Choroid plexus epithelial cell (primary cell): ENCODE data around the gene THPO.
A peak's percentile ranks its signal among the peaks of the same experiment; 100 is the strongest.

Experiments
- DNase-seq: peaks from one replicate; pipeline ENCODE4 v3.0.0-alpha.2; 2010; ENCODE audit warnings: low read depth
- H3K4me3 ChIP-seq: 2 replicates; pipeline ENCODE4 v1.5.1; 2011; ENCODE audit warnings: low read depth, mild to moderate bottlenecking, control low read depth, low read length, moderate library complexity
- CTCF ChIP-seq: conservative IDR thresholded peaks from 2 replicates; pipeline ENCODE4 v1.5.1; 2011; ENCODE audit warnings: low read depth, mild to moderate bottlenecking, control low read depth, inconsistent platforms, low read length, moderate library complexity

Gene THPO

GRCh38 chr3:184377882-184378445 is at the start of gene THPO:
THPO (minus strand) TSS chr3:184378207; CDS start chr3:184376259, 1,948 bp downstream.
- TF ChIP-seq CTCF: no peak
- DNase-seq: no peak
- H3K4me3 ChIP-seq: no peak within 1 kb of the TSS

GRCh38 chr3:184426691-184427141 is 48.7 kb upstream of the THPO start:
- no peak overlapping the region for H3K4me3 ChIP-seq
- no peak for DNase-seq
- no peak for TF ChIP-seq CTCF

GRCh38 chr3:184423561-184423960 is 45.6 kb upstream of the THPO start:
- H3K4me3 ChIP-seq: no peak overlapping the region
- no peak for TF ChIP-seq CTCF
- no peak for DNase-seq

GRCh38 chr3:184419171-184419570 is 41.2 kb upstream of the THPO start:
- TF ChIP-seq CTCF: no peak
- H3K4me3 ChIP-seq: no peak overlapping the region
- no peak for DNase-seq

- TF ChIP-seq CTCF: peak; percentile 96
- H3K4me3 ChIP-seq: no peak overlapping the region
- DNase-seq: peak; percentile 71
Measured at GRCh38 chr3:184417619-184418327, 39.8 kb upstream of the THPO start.

GRCh38 chr3:184415203-184415490 is 37.1 kb upstream of the THPO start:
- no peak for DNase-seq
- no peak for TF ChIP-seq CTCF
- no peak overlapping the region for H3K4me3 ChIP-seq
